HepG2 (cell line): ENCODE measurements around the gene XKR7. TPM values are rescaled to one million over a fixed set of nuclear protein-coding genes. Genes with fewer than 3 reads are reported as not detected.
A peak's percentile ranks its signal among the peaks of the same experiment; 100 is the strongest.

Source experiments
- ATF2 ChIP-seq: sonication (generic); formaldehyde crosslinking; IDR thresholded peaks from 2 replicates; pipeline ENCODE4 v1.4.0; 2020; ENCODE audit warnings: missing genetic modification reagents
- ETV5 ChIP-seq: IDR thresholded peaks from 2 replicates; pipeline ENCODE4 v1.6.1; 2018; ENCODE audit warnings: missing biosample characterization, missing genetic modification reagents, inconsistent platforms, borderline replicate concordance
- HMG20B ChIP-seq: conservative IDR thresholded peaks from 2 replicates; pipeline ENCODE4 v1.6.1; 2016; ENCODE audit warnings: missing genetic modification reagents, missing compliant biosample characterization
- IRF9 ChIP-seq: sonication (generic); formaldehyde crosslinking; IDR thresholded peaks from 2 replicates; pipeline ENCODE4 v1.8.0; 2022; ENCODE audit warnings: missing genetic modification reagents, mild to moderate bottlenecking, borderline replicate concordance
- KDM5A ChIP-seq: fragments of 200-600 bp; sonication (generic); IDR thresholded peaks from 2 replicates; pipeline ENCODE4 v1.7.0; 2018; ENCODE audit warnings: antibody characterized with exemption, mild to moderate bottlenecking, low read length, borderline replicate concordance
- KLF13 ChIP-seq: sonication (generic); formaldehyde crosslinking; IDR thresholded peaks from 2 replicates; pipeline ENCODE4 v1.4.0; 2020; ENCODE audit warnings: mild to moderate bottlenecking, missing genetic modification reagents
- MEF2D ChIP-seq: sonication (generic); formaldehyde crosslinking; IDR thresholded peaks from 2 replicates; pipeline ENCODE4 v1.5.1; 2020; ENCODE audit warnings: mild to moderate bottlenecking, missing genetic modification reagents
- MIXL1 ChIP-seq: IDR thresholded peaks from 2 replicates; pipeline ENCODE4 v1.6.1; 2016
- POLR2A ChIP-seq, 2 experiments: IDR thresholded peaks; 2 replicates each; pipeline ENCODE4 v1.6.1; 2011; ENCODE audit warnings: low read depth in 2 of 2, low read length in 2 of 2, mild to moderate bottlenecking in 1 of 2, moderate library complexity in 1 of 2; ENCODE audit not compliant: insufficient read depth in 1 of 2
- SIX4 ChIP-seq: sonication (generic); formaldehyde crosslinking; IDR thresholded peaks from 2 replicates; pipeline ENCODE4 v1.4.0; 2020; ENCODE audit warnings: missing genetic modification reagents
- SNAPC5 ChIP-seq: sonication (generic); formaldehyde crosslinking; IDR thresholded peaks from 2 replicates; pipeline ENCODE4 v1.8.1; 2023; ENCODE audit warnings: mild to moderate bottlenecking, missing genetic modification reagents, borderline replicate concordance
- SP140L ChIP-seq: sonication (generic); formaldehyde crosslinking; IDR thresholded peaks from 2 replicates; pipeline ENCODE4 v1.4.0; 2020; ENCODE audit warnings: missing genetic modification reagents, borderline replicate concordance
- THAP9 ChIP-seq: sonication (generic); formaldehyde crosslinking; IDR thresholded peaks from 2 replicates; pipeline ENCODE4; 2020; ENCODE audit warnings: missing genetic modification reagents, mild to moderate bottlenecking, borderline replicate concordance
- TRAFD1 ChIP-seq: sonication (generic); formaldehyde crosslinking; IDR thresholded peaks from 2 replicates; pipeline ENCODE4 v1.5.1; 2020; ENCODE audit warnings: missing genetic modification reagents, mild to moderate bottlenecking, borderline replicate concordance
- ZBTB38 ChIP-seq: sonication (generic); formaldehyde crosslinking; IDR thresholded peaks from 2 replicates; pipeline ENCODE4 v1.5.1; 2020; ENCODE audit warnings: mild to moderate bottlenecking, missing genetic modification reagents
- ZFAT ChIP-seq: sonication (generic); formaldehyde crosslinking; conservative IDR thresholded peaks from 2 replicates; pipeline ENCODE4 v1.8.1; 2023; ENCODE audit warnings: missing genetic modification reagents, inconsistent platforms
- ZNF280B ChIP-seq: sonication (generic); formaldehyde crosslinking; IDR thresholded peaks from 2 replicates; pipeline ENCODE4 v1.5.0; 2020; ENCODE audit warnings: missing genetic modification reagents, mild to moderate bottlenecking, borderline replicate concordance
- ZNF75D ChIP-seq: sonication (generic); formaldehyde crosslinking; IDR thresholded peaks from 2 replicates; pipeline ENCODE4 v1.8.1; 2023; ENCODE audit warnings: missing genetic modification reagents, mild to moderate bottlenecking, borderline replicate concordance
- ZSCAN30 ChIP-seq: sonication (generic); formaldehyde crosslinking; IDR thresholded peaks from 2 replicates; pipeline ENCODE4 v1.5.0; 2020; ENCODE audit warnings: mild to moderate bottlenecking, missing genetic modification reagents
- polyA plus RNA-seq, 8 experiments: library from polyadenylated mRNA; depleted of rRNA in 3 of 8; stranded (reverse) in 7 of 8; unstranded in 1 of 8; fragments of >200 nt; fragmentation: Illumina TruSeq in 4 of 8; extraction: Trizol in 4 of 8; gene quantifications; 2 replicates each; pipeline versions ENCODE4 v1.2.1 to v1.2.3, GENCODE V29; 2011 to 2016; ENCODE audit warnings: low read depth in 4 of 8, missing spikeins in 1 of 8, mixed read lengths in 1 of 8; ENCODE audit not compliant: insufficient read depth in 1 of 8
- total RNA-seq, 5 experiments: library from RNA; depleted of rRNA; stranded (reverse); fragments of >200 nt; fragmentation: Illumina TruSeq; extraction: Trizol; gene quantifications; 2 replicates each; pipeline ENCODE4 v1.2.3, GENCODE V29; 2016; ENCODE audit warnings: low read depth in 1 of 5

The XKR7 gene
- total and polyA plus RNA-seq, 2 of the 13 experiments (the other 11 are each of a cell fraction or from before 2014, with no cell fraction given), result not detected

- TF ChIP-seq HMG20B (CRISPR knock-in tag) (no peak), KDM5A (peak; percentile 92), POLR2A (IDR thresholded peaks at IDR 0.05; ENCODE audit: insufficient read depth in 1 of 2, low read depth in 2 of 2, low read length in 2 of 2) (peak; percentile 96 to 97), ZBTB38 (CRISPR knock-in tag) (peak; percentile 52; the same call in 1 of the 2 replicates), KLF13 (CRISPR knock-in tag) (peak; percentile 70; the same call in 1 of the 2 replicates), ZNF280B (CRISPR knock-in tag) (peak; percentile 99), TRAFD1 (CRISPR knock-in tag) (no peak), ZNF75D (CRISPR knock-in tag) (no peak), SIX4 (CRISPR knock-in tag) (0 out of 2 replicates have a peak, but pooled peaks have one; percentile 21), ZFAT (CRISPR knock-in tag) (0 out of 2 replicates have a peak, but pooled peaks have one; percentile 70), ETV5 (peak; percentile 74), ATF2 (peak; percentile 91), SNAPC5 (CRISPR knock-in tag) (no peak), MEF2D (CRISPR knock-in tag) (peak; percentile 93; the same call in 1 of the 2 replicates), ZSCAN30 (peak; percentile 85; the same call in 1 of the 2 replicates), SP140L (CRISPR knock-in tag) (peak; percentile 79; the same call in 1 of the 2 replicates), IRF9 (CRISPR knock-in tag) (peak; percentile 86; the same call in 1 of the 2 replicates), THAP9 (CRISPR knock-in tag) (peak; percentile 91), MIXL1 (no peak)
Measured at GRCh38 chr20:31951530-31952453, 16.2 kb upstream of the XKR7 start, which contains the start of gene PDRG1 (continued).
